HL-60 (cell line): ENCODE data around the gene FADS3.

Source experiments
- DNase-seq, 2 experiments: peaks; one replicate each; pipeline ENCODE4 v3.0.0-alpha.2; 2010 to 2020; ENCODE audit warnings: low read depth in 1 of 2, low spot score in 1 of 2
- H3K27ac ChIP-seq: fragments of 250-450 bp; sonication (Bioruptor Pico); replicated peaks from 2 replicates; pipeline ENCODE4 v1.5.1; 2020; ENCODE audit warnings: mild to moderate bottlenecking, moderate library complexity
- H3K27me3 ChIP-seq: fragments of 250-450 bp; sonication (Bioruptor Pico); 2 replicates; pipeline ENCODE4 v1.5.1; 2021; ENCODE audit warnings: mild to moderate bottlenecking, moderate library complexity; ENCODE audit not compliant: insufficient read depth, poor library complexity, severe bottlenecking
- H3K4me3 ChIP-seq: replicated peaks from 2 replicates; pipeline ENCODE4 v1.5.1; 2011; ENCODE audit warnings: mild to moderate bottlenecking, control low read depth, low read length; ENCODE audit not compliant: insufficient read depth
- GABPA ChIP-seq: IDR thresholded peaks from 2 replicates; pipeline ENCODE4 v1.6.1; 2012; ENCODE audit warnings: low read depth
- POLR2AphosphoS5 ChIP-seq: IDR thresholded peaks from 2 replicates; pipeline ENCODE4 v1.6.1; 2012; ENCODE audit warnings: low read depth
- SPI1 ChIP-seq: IDR thresholded peaks from 2 replicates; pipeline ENCODE4 v1.6.1; 2012; ENCODE audit warnings: low read depth, mild to moderate bottlenecking, borderline replicate concordance
- TF ChIP-seq, protein P1 (sequence below): IDR thresholded peaks from 2 replicates; pipeline ENCODE4 v1.6.1; 2012; ENCODE audit warnings: low read depth; ENCODE audit not compliant: insufficient replicate concordance
- TF ChIP-seq, protein P2 (sequence below): IDR thresholded peaks from one replicate; pipeline ENCODE4 v1.5.1; 2011; ENCODE audit warnings: low read length, control low read depth, inconsistent platforms; ENCODE audit not compliant: insufficient read depth

The FADS3 gene

DNA sequence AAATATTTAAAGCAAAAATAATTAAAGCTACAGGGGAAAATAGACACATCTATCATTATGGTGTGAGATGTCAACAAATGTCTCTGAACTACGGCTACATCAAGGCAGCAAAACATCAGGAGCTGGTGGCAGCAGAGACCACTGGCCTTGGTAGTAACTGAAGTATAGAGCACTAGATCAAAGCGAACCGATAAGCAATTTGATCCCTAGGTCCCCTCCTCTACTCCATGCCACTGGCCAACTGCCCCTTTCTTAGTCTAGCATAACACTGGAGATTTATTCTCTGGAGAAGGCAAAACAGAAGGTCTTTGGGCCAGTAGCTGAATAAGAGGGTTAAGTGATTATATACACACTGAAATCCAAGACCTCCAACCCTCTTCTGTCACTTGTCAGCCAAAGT is 39.6 kb upstream of the FADS3 start:
- Histone ChIP-seq H3K4me3 (no peak overlapping the region), H3K27ac (no peak overlapping the region), H3K27me3 (peaks cover 4% of the 10 kb centered on the region)
- TF ChIP-seq GABPA (no peak), POLR2AphosphoS5 (no peak), SPI1 (no peak)
- TF ChIP-seq, protein P1, sequence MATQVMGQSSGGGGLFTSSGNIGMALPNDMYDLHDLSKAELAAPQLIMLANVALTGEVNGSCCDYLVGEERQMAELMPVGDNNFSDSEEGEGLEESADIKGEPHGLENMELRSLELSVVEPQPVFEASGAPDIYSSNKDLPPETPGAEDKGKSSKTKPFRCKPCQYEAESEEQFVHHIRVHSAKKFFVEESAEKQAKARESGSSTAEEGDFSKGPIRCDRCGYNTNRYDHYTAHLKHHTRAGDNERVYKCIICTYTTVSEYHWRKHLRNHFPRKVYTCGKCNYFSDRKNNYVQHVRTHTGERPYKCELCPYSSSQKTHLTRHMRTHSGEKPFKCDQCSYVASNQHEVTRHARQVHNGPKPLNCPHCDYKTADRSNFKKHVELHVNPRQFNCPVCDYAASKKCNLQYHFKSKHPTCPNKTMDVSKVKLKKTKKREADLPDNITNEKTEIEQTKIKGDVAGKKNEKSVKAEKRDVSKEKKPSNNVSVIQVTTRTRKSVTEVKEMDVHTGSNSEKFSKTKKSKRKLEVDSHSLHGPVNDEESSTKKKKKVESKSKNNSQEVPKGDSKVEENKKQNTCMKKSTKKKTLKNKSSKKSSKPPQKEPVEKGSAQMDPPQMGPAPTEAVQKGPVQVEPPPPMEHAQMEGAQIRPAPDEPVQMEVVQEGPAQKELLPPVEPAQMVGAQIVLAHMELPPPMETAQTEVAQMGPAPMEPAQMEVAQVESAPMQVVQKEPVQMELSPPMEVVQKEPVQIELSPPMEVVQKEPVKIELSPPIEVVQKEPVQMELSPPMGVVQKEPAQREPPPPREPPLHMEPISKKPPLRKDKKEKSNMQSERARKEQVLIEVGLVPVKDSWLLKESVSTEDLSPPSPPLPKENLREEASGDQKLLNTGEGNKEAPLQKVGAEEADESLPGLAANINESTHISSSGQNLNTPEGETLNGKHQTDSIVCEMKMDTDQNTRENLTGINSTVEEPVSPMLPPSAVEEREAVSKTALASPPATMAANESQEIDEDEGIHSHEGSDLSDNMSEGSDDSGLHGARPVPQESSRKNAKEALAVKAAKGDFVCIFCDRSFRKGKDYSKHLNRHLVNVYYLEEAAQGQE: no peak
- TF ChIP-seq, protein P2, sequence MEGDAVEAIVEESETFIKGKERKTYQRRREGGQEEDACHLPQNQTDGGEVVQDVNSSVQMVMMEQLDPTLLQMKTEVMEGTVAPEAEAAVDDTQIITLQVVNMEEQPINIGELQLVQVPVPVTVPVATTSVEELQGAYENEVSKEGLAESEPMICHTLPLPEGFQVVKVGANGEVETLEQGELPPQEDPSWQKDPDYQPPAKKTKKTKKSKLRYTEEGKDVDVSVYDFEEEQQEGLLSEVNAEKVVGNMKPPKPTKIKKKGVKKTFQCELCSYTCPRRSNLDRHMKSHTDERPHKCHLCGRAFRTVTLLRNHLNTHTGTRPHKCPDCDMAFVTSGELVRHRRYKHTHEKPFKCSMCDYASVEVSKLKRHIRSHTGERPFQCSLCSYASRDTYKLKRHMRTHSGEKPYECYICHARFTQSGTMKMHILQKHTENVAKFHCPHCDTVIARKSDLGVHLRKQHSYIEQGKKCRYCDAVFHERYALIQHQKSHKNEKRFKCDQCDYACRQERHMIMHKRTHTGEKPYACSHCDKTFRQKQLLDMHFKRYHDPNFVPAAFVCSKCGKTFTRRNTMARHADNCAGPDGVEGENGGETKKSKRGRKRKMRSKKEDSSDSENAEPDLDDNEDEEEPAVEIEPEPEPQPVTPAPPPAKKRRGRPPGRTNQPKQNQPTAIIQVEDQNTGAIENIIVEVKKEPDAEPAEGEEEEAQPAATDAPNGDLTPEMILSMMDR: no peak
- no peak for DNase-seq

DNA sequence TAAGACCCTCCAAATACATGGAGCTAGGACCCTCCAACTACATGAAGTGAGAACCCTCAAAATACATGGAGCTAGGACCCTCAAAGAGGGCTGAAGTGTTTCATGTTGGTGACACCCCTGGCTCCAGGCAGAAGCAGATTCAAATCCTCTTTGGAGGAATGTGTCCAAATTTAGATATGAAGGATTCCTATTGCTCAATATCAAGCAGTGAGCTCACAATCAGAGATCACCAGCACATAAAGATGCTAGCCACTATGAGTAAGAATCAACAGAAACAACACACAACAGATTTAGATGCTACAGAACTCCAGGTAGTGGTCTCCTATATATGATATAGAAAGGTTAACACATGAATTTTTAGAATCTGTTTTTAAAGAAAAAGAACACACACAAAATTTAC is 37.3 kb upstream of the FADS3 start:
- H3K4me3 ChIP-seq: no peak overlapping the region
- TF ChIP-seq, protein P2: no peak
- no peak for TF ChIP-seq SPI1
- TF ChIP-seq, protein P1: no peak
- TF ChIP-seq GABPA: no peak
- no peak for TF ChIP-seq POLR2AphosphoS5
- DNase-seq: no peak
- no peak overlapping the region for H3K27ac ChIP-seq
- H3K27me3 ChIP-seq: peaks cover 4% of the 10 kb centered on the region

DNA sequence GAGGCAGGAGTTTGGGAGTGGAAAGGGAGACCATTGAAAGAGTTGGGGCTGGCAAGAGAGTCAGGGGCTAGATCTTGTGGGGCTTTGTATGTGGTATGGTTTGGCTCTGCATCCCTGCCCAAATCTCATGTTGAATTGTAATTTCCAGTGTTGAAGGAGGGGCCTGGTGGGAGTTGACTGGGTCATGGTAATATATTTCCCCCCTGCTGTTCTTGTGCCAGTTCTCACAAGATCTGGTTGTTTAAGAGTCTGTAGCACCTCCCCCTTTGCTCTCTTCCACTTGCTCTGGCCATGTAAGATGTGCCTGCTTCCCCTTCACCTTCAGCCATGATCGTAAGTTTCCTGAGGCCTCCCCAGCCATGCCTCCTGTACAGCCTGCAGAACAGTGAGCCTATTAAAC is 36.2 kb upstream of the FADS3 start:
- Histone ChIP-seq H3K27ac (no peak overlapping the region), H3K4me3 (no peak overlapping the region), H3K27me3 (peaks cover 4% of the 10 kb centered on the region)
- TF ChIP-seq POLR2AphosphoS5 (no peak), GABPA (no peak)
- TF ChIP-seq, protein P1: no peak
- TF ChIP-seq, protein P2: no peak
- no peak for DNase-seq
